Lower leg skin (tissue), 3 donors: Measurements from ENCODE around the gene VAV2.

Experiments
- POLR2A ChIP-seq, 2 donors: fragments of 450-650 bp; IDR thresholded peaks; one replicate each; pipeline ENCODE4 v1.6.1; 2016 to 2017; ENCODE audit warnings: antibody characterized with exemption in 2 of 2, mild to moderate bottlenecking in 1 of 2, moderate library complexity in 1 of 2
- TF ChIP-seq, protein P1 (sequence below), 3 donors: fragments of 450-650 bp; IDR thresholded peaks; one replicate each; pipeline ENCODE4 v1.5.1; 2016; ENCODE audit warnings: antibody characterized with exemption in 3 of 3, mild to moderate bottlenecking in 3 of 3, moderate library complexity in 2 of 3

DNA sequence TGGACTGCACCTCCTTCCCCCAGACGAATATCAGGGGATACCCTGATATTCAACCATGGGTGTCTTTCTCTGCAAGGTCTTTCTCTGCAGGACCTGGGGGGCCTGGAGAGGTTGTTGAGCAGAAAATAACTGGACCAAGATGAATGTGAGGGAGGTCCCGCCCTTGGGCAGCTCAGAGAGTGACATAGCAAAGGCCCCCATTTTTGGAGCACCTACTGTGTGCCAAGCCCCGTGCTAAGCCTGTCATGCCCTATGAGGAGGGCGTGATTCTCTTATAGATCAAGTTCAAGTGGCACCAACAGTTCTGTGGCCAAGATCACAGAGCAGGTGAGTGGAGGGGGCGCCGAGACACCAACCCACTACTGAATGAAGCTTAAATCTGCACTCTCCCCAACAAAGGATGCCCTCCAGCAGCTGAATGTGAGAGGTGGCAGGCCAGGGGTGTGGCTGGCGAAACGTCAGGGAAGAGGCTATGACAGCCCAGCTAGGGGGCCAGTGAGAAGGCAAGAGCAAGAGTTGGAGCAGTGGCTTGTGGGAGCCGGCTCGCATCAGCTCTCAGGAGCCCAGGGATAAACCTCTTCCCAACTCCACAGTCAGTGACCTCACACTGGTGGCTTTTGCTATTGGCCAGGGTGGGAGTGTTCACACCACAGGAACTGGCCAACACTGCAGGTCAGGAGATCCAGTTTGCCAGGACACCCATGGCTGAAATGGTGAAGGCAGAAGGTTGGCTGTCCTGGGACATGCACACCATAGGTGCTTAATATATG lies 259.3 kb downstream of the VAV2 start:
- TF ChIP-seq, protein P1, sequence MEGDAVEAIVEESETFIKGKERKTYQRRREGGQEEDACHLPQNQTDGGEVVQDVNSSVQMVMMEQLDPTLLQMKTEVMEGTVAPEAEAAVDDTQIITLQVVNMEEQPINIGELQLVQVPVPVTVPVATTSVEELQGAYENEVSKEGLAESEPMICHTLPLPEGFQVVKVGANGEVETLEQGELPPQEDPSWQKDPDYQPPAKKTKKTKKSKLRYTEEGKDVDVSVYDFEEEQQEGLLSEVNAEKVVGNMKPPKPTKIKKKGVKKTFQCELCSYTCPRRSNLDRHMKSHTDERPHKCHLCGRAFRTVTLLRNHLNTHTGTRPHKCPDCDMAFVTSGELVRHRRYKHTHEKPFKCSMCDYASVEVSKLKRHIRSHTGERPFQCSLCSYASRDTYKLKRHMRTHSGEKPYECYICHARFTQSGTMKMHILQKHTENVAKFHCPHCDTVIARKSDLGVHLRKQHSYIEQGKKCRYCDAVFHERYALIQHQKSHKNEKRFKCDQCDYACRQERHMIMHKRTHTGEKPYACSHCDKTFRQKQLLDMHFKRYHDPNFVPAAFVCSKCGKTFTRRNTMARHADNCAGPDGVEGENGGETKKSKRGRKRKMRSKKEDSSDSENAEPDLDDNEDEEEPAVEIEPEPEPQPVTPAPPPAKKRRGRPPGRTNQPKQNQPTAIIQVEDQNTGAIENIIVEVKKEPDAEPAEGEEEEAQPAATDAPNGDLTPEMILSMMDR (IDR thresholded peaks at IDR 0.05), result no peak
- no peak for TF ChIP-seq POLR2A (IDR thresholded peaks at IDR 0.05)
